CD4-positive, alpha-beta T cell treated with Interleukin-21 for 1 hour (primary cell): ENCODE measurements around the gene SRGAP2C.
"Not testable (repeated sequence)": the region's sequence is repeated elsewhere in the genome, so short reads cannot be mapped to it uniquely, and the experiment has no call there.

Experiments used
- DNase-seq: peaks from one replicate; pipeline ENCODE4 v3.0.0-alpha.2; 2020

The SRGAP2C gene

DNA sequence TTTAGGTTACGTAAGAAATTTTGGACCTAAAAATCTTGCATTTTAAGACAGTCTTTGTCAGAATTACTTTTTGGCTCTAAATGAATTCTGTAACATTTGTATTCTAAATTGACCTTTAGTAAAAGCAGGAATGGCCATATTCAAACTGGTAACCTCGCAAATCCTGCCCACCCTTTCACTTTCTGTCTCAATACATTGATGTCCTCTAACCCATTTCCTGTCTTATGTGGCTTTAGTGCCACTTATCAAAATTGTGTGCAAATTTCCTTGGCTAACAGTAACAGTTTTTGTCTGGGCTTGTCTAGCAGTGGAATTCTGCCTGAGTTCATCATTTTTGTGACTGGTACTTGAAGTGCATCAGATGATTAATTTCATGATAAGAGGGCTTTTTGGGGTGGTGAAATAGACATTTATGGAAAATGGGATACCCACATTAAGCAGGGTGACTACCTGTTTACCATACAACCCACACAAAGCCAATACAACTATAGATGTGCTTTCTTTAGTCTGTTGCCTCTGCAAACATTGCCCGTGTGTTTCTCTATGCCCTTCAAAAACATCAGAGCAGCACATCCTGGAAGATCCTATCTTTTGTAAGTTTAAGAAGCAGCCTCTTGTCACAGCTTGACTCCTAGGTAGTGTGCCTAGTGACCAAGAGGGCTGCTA, 205.3 kb downstream of the SRGAP2C start:
- DNase-seq: not testable (repeated sequence)

- not testable (repeated sequence) for DNase-seq
These were observed 207.4 kb downstream of the SRGAP2C start for GRCh38 chr1:121392130-121392529.

DNA sequence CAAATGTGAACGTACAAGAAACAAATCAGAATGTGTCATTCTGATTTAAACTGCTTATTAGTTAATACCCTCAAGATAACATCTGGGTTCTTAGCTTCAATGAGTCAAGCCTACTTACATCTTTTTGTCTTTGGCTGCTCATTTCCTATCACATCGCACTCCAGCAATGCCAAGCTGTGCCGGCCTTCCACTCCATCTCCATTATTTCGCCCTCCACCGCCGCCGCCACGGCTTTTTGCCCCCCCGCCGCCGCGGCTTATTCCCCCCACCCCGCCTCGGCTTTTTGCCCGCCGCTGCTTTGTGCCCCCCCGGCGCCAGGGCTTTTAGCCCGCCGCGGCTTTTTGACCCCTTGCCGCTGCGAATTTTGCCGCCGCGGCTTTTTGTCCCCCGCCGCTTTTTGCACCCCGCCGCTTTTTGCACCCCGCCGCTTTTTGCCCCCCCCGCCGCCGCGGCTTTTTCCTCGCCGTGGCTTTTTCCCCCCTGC, 211.0 kb downstream of the SRGAP2C start:
- DNase-seq: peak; percentile 21

GRCh38 chr1:121396335-121397081, 211.7 kb downstream of the SRGAP2C start:
- DNase-seq: peak; percentile 49

- DNase-seq: not testable (repeated sequence)
These were observed 212.3 kb downstream of the SRGAP2C start for GRCh38 chr1:121397101-121397500.

GRCh38 chr1:121399193-121399592, 214.4 kb downstream of the SRGAP2C start:
- DNase-seq: not testable (repeated sequence)

DNA sequence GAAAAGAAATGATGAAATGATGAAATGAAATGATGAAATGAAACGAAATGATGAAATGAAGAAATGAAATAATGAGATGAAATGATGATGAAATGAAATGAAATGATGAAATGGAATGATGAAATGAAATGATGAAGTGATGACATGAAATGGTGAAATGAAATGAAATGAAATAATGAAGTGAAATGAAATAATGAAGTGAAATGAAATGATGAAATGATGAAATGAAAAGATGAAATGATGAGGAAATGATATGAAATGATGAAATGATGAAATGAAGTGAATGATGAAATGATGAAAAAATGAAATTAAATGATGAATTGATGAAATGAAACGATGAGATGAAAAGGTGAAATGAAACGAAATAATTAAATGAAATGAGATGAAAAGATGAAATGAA, 215.3 kb downstream of the SRGAP2C start:
- DNase-seq: not testable (repeated sequence)

- DNase-seq: not testable (repeated sequence)
These were observed 216.0 kb downstream of the SRGAP2C start for GRCh38 chr1:121400541-121401310.

DNA sequence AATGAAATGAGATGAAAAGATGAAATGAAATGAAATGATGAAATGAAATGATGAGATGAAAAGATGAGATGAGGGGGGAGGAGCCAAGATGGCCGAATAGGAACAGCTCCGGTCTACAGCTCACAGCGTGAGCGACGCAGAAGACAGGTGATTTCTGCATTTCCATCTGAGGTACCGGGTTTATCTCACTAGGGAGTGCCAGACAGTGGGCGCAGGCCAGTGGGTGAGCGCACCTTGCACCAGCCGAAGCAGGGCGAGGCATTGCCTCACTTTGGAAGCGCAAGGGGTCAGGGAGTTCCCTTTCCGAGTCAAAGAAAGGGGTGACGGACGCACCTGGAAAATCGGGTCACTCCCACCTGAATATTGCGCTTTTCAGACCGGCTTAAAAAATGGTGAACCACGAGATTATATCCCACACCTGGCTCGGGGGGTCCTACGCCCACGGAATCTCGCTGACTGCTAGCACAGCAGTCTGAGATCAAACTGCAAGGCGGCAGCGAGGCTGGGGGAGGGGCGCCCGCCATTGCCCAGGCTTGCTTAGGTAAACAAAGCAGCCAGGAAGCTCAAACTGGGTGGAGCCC, 216.7 kb downstream of the SRGAP2C start:
- DNase-seq: peak; percentile 23

GRCh38 chr1:121403254-121403653, 218.5 kb downstream of the SRGAP2C start:
- not testable (repeated sequence) for DNase-seq

GRCh38 chr1:121408354-121408753, 223.6 kb downstream of the SRGAP2C start:
- no peak for DNase-seq

GRCh38 chr1:121413821-121414220, 229.0 kb downstream of the SRGAP2C start:
- no peak for DNase-seq

GRCh38 chr1:121414905-121415304, 230.1 kb downstream of the SRGAP2C start:
- DNase-seq: no peak

GRCh38 chr1:121417325-121417923, 232.6 kb downstream of the SRGAP2C start:
- no peak for DNase-seq

GRCh38 chr1:121418369-121419049, 233.7 kb downstream of the SRGAP2C start:
- DNase-seq: no peak

DNA sequence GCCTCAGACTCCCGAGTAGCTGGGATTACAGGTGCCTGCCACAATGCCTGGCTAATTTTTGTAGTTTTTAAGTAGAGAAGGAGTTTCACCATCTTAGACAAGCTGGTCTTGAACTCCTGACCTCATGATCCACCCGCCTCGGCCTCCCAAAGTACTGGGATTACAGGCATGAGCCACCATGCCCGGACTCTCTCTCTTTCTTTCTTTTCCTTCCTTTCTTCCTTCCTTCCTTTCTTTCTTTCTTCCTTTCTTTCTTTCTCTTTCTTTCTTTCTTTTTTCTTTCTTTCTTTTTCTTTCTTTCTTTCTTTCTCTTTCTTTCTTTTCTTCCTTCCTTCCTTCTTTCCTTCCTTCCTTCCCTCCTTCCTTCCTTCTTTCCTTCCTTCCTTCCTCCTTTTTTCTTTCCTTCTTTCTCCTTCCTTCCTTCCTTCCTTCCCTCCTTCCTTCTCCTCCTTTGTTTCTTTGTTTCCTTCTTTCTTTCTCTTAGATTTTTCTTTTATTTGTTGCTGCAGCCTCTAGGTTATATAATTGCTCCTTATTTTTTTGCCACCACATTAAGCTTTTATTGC, 234.4 kb downstream of the SRGAP2C start:
- DNase-seq: not testable (repeated sequence)

GRCh38 chr1:121421490-121421889, 236.7 kb downstream of the SRGAP2C start:
- not testable (repeated sequence) for DNase-seq

GRCh38 chr1:121423956-121424355, 239.2 kb downstream of the SRGAP2C start:
- not testable (repeated sequence) for DNase-seq

DNA sequence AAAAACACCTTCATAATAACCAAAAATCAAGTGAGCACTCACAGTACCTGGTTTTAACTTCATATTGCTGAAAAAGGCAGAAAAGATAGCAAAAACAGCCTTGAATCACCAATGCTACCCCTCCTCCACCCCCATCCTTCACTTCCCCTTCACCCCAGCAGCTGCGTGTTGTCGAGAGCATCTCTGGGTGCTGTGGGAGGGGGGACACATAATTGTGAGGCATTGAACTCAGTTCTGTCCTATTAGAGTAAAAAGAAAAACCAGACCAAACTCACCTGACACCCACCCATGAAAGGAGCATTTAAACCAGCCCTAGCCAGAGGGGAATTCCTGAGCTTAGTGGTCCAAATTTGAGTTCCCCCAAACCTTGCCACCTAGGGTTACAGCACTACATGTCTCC, 248.7 kb downstream of the SRGAP2C start:
- not testable (repeated sequence) for DNase-seq

DNA sequence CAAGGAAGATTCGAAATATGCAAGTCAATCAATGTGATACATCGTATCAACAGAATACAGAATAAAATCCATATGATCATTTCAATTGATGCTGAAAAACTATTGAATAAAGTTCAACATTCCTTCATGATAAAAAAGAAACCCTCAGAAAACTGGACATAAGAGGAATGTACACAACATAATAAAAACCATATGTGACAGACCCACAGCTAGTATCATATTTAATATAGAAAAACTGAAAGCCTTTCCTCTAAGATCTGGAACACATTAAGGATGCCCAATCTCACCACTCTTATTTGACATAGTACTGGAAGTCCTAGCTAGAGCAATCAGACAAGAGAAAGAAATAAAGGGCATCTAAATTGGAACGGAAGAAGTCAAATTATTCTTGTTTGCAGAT, 254.1 kb downstream of the SRGAP2C start:
- not testable (repeated sequence) for DNase-seq

DNA sequence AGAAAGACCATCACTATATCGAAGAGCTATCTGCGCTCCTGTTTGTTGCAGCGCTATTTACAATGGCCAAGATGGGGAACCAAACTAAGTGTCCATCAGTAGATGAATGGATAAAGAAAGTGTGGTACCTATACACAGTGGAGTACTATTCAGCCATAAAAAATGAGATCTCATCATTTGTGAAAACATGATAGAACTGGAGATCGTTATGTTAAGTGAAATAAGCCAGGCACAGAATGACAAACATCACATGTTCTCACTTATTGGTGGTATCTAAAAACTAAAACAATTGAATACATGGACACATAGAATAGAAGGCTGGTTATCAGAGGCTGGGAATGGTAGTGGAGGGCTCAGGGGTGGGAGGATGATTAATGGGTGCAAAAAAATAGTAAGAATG, 256.2 kb downstream of the SRGAP2C start:
- DNase-seq: no peak
